HG03108 (cell line): ENCODE results near the gene ABHD2.
"Not testable (repeated sequence)": the region's sequence is repeated elsewhere in the genome, so short reads cannot be mapped to it uniquely, and the experiment has no call there.

Experiments
- ATAC-seq: cut with Tn5 transposase; IDR thresholded peaks from one replicate; pipeline ENCODE4 v1.9.1; 2021; ENCODE audit warnings: moderate library complexity; ENCODE audit not compliant: unreplicated experiment

The ABHD2 gene

GRCh38 chr15:89136818-89137772, 48.8 kb downstream of the ABHD2 start:
- no peak for ATAC-seq

DNA sequence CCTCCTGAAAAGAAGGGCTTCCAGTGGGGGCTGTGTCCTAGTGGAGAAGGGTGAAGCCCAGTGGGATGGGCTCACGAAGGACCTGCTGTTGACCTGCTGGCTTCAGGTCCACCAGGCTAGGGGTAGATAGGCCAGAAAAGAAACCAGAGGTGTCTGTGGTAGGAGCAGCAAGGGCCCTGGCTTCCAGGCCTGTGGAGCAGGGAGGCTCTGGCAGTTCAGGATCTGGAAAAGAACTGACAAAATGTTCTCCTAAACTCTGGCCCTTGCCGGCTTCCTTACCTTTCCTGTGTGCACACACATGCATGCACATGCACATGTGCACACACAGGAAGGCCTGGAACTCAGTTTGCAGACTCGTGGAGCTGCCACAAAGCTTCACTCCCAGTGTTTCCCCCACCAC, 49.7 kb downstream of the ABHD2 start:
- no peak for ATAC-seq

DNA sequence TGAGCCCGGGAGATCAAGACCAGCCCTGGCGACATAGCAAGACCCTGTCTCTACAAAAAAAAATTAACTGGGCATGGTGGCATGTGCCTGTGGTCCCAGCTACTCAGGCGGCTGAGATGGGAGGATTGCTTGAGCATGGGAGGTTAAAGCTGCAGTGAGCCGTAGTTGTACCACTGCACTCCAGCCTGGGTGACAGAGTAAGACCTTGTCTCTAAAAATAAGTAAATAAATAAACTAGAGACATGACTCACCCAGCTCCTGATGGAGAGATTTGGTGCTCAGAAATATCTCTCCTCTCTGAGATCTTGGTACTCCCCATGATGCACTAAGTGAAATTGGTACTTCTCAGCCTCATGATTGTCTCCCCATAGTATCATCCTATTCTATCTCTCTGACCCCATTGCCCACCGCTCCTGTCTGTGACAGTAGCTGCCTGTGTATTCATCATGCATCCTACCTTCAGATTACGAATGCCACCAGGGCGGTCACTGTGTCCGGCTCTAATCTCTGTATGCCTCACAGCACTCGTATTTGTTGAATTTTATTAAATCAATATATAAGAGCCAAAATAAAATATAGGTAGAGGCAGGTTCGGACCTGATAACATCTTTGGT, 50.9 kb downstream of the ABHD2 start:
- ATAC-seq, result no peak

DNA sequence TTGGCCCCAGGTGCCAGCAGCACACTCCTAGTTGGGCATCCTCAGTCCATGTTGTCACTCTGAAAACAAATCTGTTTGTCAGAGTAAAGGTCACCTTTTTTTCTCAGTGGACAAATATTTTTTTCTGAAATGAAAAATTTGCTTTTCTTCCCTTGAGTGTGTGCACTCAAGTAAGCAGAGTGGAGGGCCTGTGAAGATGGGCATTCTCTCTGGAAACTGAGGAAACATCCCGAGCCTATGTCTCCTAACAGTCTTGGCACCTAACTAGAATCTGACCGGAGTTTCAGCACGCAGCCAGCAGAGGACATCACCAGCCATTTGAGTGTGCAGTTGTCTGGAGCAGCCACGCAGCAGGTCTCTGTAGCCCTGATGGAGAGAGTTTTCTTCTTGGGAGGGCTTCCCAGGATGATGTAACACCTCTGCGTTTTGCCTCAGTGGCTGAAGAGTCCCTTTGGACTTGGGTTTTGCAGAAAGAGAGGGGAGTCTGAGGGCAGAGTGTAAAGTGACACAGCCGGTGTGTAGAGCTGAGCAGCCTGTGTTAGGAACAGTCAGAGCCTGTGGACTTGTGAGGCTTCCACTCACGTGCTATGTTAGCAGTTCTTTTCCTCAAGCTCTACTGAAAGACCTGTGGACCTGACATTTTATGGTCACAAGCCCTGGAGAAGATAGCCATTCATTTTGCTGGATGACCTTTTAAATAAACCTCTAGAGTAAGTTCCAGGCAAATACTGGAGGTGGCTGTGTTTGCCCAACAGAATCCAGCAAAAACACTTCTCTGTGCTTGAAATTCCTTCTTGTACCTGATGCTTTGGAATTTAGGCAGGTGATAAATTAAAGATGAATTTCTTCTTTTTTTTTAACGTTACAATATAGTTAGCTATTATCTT, 51.6 kb downstream of the ABHD2 start:
- no peak for ATAC-seq

GRCh38 chr15:89140595-89140994, 52.3 kb downstream of the ABHD2 start:
- ATAC-seq, result no peak

DNA sequence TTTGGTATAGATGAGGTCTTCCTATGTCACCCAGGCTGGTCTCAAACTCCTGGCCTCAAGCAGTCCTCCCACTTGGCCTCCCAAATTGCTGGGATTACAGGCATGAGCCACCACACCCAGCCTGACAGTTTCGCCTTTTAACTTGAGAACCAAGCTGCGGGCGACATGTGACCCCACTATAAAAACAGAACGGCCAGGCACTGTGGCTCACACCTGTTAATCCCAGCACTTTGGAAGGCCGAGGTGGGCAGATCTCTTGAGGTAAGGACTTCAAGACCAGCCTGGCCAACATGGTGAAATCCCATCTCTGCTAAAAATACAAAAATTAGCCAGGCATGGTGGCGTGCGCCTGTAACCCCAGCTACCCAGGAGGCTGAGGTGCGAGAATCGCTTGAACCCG, 52.9 kb downstream of the ABHD2 start:
- ATAC-seq, result not testable (repeated sequence)

- ATAC-seq, result no peak
Measured at GRCh38 chr15:89141885-89142284, 53.6 kb downstream of the ABHD2 start.

- ATAC-seq, result no peak
Measured at GRCh38 chr15:89142423-89142822, 54.2 kb downstream of the ABHD2 start.

DNA sequence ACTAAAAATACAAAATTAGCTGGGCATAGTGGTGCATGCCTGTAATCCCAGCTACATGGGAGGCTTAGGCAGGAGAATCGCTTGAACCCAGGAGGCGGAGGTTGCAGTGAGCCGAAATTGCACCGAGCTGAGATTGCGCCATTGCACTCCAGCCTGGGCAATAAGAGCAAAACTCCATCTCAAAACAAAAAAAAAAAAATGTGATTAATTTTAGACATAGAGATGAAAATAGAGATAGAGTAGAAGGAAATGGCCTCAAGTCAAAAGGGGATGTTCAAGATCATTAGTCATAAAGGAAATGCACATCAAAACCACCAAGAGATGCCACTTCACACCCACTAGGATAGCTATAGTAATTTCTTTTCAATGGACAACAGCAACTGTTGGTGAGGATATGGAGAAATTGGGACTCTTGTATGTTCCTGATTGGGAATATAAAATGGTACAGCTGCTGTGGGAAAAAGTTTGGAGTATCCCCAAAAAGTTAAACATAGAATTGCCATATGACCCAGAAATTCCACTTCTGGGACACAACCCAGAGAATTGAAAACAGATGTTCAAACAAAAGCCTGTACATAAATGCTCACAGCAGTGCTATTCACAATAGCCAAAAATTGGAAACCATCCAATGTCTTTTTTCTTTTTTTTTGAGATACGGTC, 55.4 kb downstream of the ABHD2 start:
- no peak for ATAC-seq

- no peak for ATAC-seq
Measured at GRCh38 chr15:89144491-89144890, 56.2 kb downstream of the ABHD2 start.

DNA sequence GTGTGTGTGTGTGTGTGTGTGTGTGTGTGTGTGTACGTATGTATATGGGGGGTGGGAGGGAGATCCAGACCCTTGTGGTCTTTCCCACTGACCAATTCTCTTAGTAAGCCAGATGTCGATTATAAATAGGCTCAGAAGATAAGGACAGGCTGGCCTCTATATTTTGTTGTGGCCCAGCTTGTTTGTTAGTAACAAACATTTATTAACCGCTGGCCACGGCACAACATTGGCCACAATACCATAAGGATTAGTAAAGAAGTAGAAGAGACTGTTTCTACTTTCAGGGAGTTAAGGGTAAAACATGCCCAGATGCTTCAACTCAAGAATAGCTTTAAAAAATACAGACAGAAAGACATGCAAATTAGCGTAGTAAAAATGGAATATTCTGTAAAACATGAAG, 58.1 kb downstream of the ABHD2 start:
- no peak for ATAC-seq

DNA sequence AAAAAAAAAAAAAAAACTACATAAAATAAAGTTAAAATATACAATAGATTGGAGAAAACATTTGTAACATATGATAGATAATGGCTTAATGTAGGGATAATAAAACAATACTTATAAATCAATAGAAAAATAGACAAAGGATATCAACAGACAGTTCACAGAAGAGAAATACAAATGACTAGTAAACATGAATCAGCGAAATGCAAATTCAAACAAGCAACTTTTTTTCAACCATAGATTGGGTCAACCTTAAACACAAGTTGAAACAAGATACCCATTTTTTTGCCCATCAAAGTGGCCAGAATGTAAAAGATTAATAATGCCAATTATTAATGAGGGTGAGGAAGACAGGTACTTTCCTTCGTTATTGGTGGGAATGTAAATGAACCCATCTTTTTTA, 59.9 kb downstream of the ABHD2 start:
- ATAC-seq, result no peak

GRCh38 chr15:89149501-89150101, 61.3 kb downstream of the ABHD2 start:
- no peak for ATAC-seq

- ATAC-seq, result no peak
Measured at GRCh38 chr15:89150287-89150686, 62.0 kb downstream of the ABHD2 start.

GRCh38 chr15:89150762-89151664, 62.8 kb downstream of the ABHD2 start:
- no peak for ATAC-seq

GRCh38 chr15:89155122-89155521, 66.9 kb downstream of the ABHD2 start:
- ATAC-seq, result no peak

- no peak for ATAC-seq
Measured at GRCh38 chr15:89155656-89156055, 67.4 kb downstream of the ABHD2 start.

- ATAC-seq, result no peak
Measured at GRCh38 chr15:89157061-89157460, 68.8 kb downstream of the ABHD2 start.

GRCh38 chr15:89157918-89158564, 69.8 kb downstream of the ABHD2 start:
- no peak for ATAC-seq
